Activated naive CD8-positive, alpha-beta T cell treated with anti-CD3 and anti-CD28 coated beads, Interleukin-2, amount 10 ng/mL, durations not matched to agents 7 days and 5 days (primary cell): ENCODE results near the gene GJB6. TPM values are rescaled to one million over a fixed set of nuclear protein-coding genes. Genes with fewer than 3 reads are reported as not detected.
A peak's percentile ranks its signal among the peaks of the same experiment; 100 is the strongest.

Experiments used
- ATAC-seq: fragments of 150-1000 bp; cut with Tn5 transposase; one replicate; pipeline ENCODE4 v1.10.0; 2021; ENCODE audit warnings: low read depth, moderate library complexity
- POLR2A ChIA-PET: fragments of 350-600 bp; sonication (Branson Sonifier 250); formaldehyde crosslinking; loops from one replicate; lab custom pipeline; 2021; ENCODE audit warnings: antibody characterized with exemption; lab: Charles Lee
- DNase-seq: peaks from one replicate; pipeline ENCODE4 v3.0.0; 2021
- H3K27ac Mint-ChIP-seq: one replicate; pipeline ENCODE4 v1.8.0; 2022; ENCODE audit warnings: mild to moderate bottlenecking, mixed read lengths
- H3K27me3 Mint-ChIP-seq: one replicate; pipeline ENCODE4 v1.8.0; 2022; ENCODE audit warnings: mild to moderate bottlenecking, moderate library complexity, mixed read lengths
- H3K36me3 Mint-ChIP-seq: one replicate; pipeline ENCODE4 v1.8.0; 2021; ENCODE audit warnings: mild to moderate bottlenecking, mixed read lengths
- H3K4me1 Mint-ChIP-seq: one replicate; pipeline ENCODE4 v1.8.0; 2021; ENCODE audit warnings: mixed read lengths
- H3K4me3 Mint-ChIP-seq: one replicate; pipeline ENCODE4 v1.8.0; 2022; ENCODE audit warnings: mild to moderate bottlenecking, moderate library complexity, mixed read lengths
- H3K9me3 Mint-ChIP-seq: one replicate; pipeline ENCODE4 v1.8.0; 2021; ENCODE audit warnings: mixed read lengths
- total RNA-seq, 2 experiments: library from RNA; stranded (reverse); gene quantifications; one replicate each; pipeline ENCODE4 v1.2.3, GENCODE V29; 2021

Gene GJB6
- total RNA-seq, 2 experiments from 2014 or later = 5.1 to 6.3 TPM

DNA sequence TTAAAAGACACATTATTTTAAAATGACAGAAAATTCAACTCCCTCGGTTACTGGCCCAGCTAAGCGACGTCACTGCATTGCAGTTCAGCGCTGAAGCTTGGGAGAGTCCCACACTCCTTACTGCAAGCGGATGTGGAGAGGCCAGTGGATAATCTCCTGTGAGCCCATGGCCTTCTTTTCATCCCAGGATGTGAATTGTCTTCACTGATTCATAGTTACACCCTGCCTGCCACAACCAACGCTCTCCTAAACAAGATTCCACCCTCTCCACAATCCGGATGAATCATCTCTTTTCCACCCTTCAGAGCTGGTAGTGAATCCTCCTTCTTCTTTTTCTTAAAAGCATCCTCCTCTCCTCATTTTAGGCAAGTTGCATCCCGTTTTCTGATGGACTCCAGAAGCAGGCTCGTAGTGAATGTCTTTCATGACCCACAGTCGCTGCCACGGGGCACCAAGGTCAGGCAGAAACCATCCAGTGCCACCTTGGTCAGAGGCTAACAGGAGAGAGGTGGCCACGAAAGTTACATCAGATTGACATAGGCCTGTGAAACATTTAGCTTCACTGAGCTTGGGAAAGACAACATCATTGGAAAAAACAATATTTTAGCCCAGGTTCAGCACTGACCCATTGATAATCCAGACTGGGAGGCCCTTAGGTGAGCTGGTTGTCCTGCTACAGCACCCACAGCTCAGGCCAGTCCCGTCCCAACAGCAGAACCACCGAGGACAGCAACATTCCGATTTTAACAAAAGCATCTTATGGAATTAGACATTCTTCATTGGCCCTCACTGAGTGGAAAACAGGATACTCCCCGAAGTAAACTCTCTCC, 41.4 kb downstream of the GJB6 start:
- H3K4me1 Mint-ChIP-seq = peaks cover 16% of the 10 kb centered on the region
- H3K27me3 Mint-ChIP-seq = peaks cover 46% of the 10 kb centered on the region
- ATAC-seq = no peak
- H3K4me3 Mint-ChIP-seq = no peak overlapping the region
- no peaks in the 10 kb centered on the region for H3K36me3 Mint-ChIP-seq
- H3K27ac Mint-ChIP-seq = no peak overlapping the region
- POLR2A ChIA-PET = no interaction called here
- no peak for DNase-seq
- H3K9me3 Mint-ChIP-seq = no peaks in the 10 kb centered on the region

DNA sequence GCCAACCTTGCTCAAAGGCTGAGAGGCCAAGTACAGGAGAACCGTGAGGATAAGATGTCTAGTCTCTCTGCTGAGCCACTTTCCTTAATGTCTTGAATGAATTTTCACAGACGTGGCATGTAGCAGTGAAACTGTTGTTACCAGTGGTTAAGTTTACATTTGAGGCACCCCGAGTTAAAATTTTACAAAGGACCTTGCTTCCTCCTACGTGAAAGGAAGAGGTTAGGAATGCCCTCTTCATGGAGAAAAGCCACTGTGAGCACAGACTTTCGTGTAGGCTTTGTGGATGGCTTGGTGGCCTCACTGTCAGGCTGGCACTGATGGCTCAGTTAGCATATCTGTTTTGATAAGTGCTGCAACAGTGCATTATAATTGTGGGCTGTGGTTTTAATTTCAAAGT, 42.0 kb downstream of the GJB6 start:
- Mint-ChIP-seq H3K27ac (no peak overlapping the region), H3K9me3 (no peaks in the 10 kb centered on the region), H3K27me3 (peaks cover 40% of the 10 kb centered on the region), H3K4me3 (no peak overlapping the region), H3K36me3 (no peaks in the 10 kb centered on the region), H3K4me1 (peaks cover 16% of the 10 kb centered on the region)
- ATAC-seq (no peak), DNase-seq (no peak)
- POLR2A ChIA-PET = no interaction called here

DNA sequence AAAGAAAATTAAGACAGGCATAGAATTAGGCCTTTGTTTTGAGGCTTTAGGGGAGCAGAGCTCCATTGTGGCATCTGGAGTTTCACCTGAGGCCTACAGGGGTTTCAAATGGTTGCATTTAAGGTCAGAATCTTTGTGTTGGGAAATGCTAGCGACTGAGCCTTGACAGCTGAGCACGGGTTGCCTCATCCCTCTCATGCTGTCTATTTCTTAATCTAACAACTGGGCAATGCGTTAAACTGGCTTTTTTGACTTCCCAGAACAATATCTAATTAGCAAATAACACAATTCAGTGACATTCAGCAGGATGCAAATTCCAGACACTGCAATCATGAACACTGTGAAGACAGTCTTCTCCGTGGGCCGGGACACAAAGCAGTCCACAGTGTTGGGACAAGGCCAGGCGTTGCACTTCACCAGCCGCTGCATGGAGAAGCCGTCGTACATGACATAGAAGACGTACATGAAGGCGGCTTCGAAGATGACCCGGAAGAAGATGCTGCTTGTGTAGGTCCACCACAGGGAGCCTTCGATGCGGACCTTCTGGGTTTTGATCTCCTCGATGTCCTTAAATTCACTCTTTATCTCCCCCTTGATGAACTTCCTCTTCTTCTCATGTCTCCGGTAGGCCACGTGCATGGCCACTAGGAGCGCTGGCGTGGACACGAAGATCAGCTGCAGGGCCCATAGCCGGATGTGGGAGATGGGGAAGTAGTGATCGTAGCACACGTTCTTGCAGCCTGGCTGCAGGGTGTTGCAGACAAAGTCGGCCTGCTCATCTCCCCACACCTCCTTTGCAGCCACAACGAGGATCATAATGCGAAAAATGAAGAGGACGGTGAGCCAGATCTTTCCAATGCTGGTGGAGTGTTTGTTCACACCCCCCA, 43.2 kb downstream of the GJB6 start:
- Mint-ChIP-seq H3K27me3 (peaks cover 28% of the 10 kb centered on the region), H3K4me3 (no peak overlapping the region), H3K27ac (no peak overlapping the region), H3K4me1 (peaks cover 5% of the 10 kb centered on the region), H3K36me3 (no peaks in the 10 kb centered on the region), H3K9me3 (no peaks in the 10 kb centered on the region)
- POLR2A ChIA-PET = no interaction called here
- ATAC-seq (no peak), DNase-seq (no peak)

- no peak overlapping the region for H3K4me3 Mint-ChIP-seq
- peaks cover 4% of the 10 kb centered on the region for H3K4me1 Mint-ChIP-seq
- POLR2A ChIA-PET = no interaction called here
- DNase-seq (no peak), ATAC-seq (no peak)
- no peaks in the 10 kb centered on the region for H3K36me3 Mint-ChIP-seq
- H3K9me3 Mint-ChIP-seq = no peaks in the 10 kb centered on the region
- H3K27ac Mint-ChIP-seq = no peak overlapping the region
- peaks cover 16% of the 10 kb centered on the region for H3K27me3 Mint-ChIP-seq
Observed at GRCh38 chr13:20186771-20187170, 45.3 kb downstream of the GJB6 start.

DNA sequence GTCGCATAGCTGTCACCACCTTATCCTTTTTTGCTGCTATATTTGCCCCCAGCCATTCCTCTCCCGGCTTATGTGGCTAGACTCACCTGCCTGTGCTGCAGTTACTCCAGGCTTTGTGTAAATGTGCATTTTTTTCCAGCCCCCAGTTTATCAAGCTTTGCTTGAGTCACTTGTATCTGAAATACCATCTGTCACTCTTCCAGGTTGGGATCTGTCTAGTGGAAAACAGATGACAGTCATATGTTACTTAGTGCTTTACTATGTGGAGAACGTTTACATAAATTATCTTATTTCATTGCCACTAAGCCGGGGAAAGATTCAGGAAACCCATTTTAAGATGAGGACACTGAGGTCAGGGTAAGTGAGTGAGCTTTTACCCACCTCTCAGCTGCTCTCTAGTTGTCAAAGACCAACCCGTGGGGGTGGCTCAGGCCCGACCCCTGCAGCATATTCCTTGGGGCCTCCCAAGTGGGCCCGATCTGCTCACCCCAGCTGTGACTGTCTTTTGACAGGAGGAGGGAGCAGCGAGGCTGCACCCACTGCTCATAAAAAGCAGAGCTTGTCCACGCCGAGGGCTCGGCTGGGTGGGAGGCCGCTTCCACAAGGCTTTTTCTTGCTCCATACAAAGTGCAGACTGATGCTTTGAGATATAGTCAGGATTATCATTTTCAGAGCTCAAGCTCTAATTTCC, 46.6 kb downstream of the GJB6 start:
- no peaks in the 10 kb centered on the region for H3K9me3 Mint-ChIP-seq
- peaks cover 15% of the 10 kb centered on the region for H3K27me3 Mint-ChIP-seq
- POLR2A ChIA-PET = no interaction called here
- H3K27ac Mint-ChIP-seq = no peak overlapping the region
- no peak for ATAC-seq
- H3K4me1 Mint-ChIP-seq = peaks cover 4% of the 10 kb centered on the region
- no peak overlapping the region for H3K4me3 Mint-ChIP-seq
- no peak for DNase-seq
- H3K36me3 Mint-ChIP-seq = no peaks in the 10 kb centered on the region

- ATAC-seq (peak; percentile 87), DNase-seq (no peak)
- no peak overlapping the region for H3K27ac Mint-ChIP-seq
Observed at GRCh38 chr13:20182231-20182846, 49.8 kb downstream of the GJB6 start.

DNA sequence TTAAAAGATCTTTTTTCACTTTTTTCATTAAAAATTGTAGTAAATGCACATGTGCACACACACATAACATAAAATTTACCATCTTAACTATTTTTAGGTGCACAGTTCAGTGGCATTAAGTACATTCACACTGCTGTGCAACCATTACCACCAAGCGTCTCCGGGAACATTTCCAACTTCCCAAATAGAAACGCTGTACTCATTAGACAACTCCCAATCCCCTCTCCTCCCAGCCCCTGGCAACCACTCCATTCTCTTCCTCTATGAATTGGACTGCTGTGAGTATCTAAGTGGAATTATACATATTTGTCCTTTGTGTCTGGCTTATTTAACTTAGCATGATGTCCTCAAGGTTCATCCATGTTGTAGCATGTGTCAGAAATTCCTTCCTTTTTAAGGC, 50.9 kb downstream of the GJB6 start:
- DNase-seq (no peak), ATAC-seq (no peak)
- H3K36me3 Mint-ChIP-seq = no peaks in the 10 kb centered on the region
- H3K4me3 Mint-ChIP-seq = no peak overlapping the region
- H3K27me3 Mint-ChIP-seq = peaks cover 44% of the 10 kb centered on the region
- H3K9me3 Mint-ChIP-seq = no peaks in the 10 kb centered on the region
- peaks cover 2% of the 10 kb centered on the region for H3K4me1 Mint-ChIP-seq
- H3K27ac Mint-ChIP-seq = no peak overlapping the region
- POLR2A ChIA-PET = no interaction called here

More at GRCh38 chr13:20182231-20182846, 49.8 kb downstream of the GJB6 start:
- Mint-ChIP-seq H3K4me1 (peaks cover 2% of the 10 kb centered on the region), H3K9me3 (no peaks in the 10 kb centered on the region), H3K4me3 (no peak overlapping the region), H3K27me3 (peaks cover 35% of the 10 kb centered on the region), H3K36me3 (no peaks in the 10 kb centered on the region)
- POLR2A ChIA-PET = no interaction called here

DNA sequence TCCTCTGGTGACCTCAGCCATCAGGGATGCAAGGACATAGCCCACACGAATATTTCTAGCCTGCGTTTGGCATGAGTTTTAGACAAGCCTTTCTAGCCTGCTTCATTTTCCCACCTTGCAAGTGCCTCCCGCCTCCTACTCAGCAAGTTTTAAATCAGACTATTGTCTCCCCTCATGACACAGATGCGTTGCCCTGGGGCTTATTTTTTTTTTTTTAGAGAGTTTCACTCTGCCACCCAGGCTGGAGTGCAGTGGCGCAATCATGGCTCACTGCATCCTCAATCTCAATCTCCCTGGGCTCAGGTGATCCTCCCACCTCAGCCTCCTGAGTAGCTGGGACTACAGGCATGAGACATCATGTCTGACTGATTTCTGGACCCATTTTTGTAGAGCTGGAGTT, 54.0 kb downstream of the GJB6 start:
- H3K4me3 Mint-ChIP-seq = no peak overlapping the region
- DNase-seq = no peak
- POLR2A ChIA-PET = no interaction called here
- H3K27me3 Mint-ChIP-seq = peaks cover 72% of the 10 kb centered on the region
- no peak overlapping the region for H3K27ac Mint-ChIP-seq
- H3K36me3 Mint-ChIP-seq = no peaks in the 10 kb centered on the region
- ATAC-seq = no peak
- H3K9me3 Mint-ChIP-seq = no peaks in the 10 kb centered on the region
- H3K4me1 Mint-ChIP-seq = peaks cover 7% of the 10 kb centered on the region

- no peak for DNase-seq
- Mint-ChIP-seq H3K36me3 (no peaks in the 10 kb centered on the region), H3K27ac (no peak overlapping the region), H3K9me3 (no peaks in the 10 kb centered on the region), H3K4me3 (no peak overlapping the region), H3K27me3 (peaks cover 76% of the 10 kb centered on the region), H3K4me1 (peaks cover 7% of the 10 kb centered on the region)
- ATAC-seq = no peak
- POLR2A ChIA-PET = no interaction called here
Observed at GRCh38 chr13:20177049-20177831, 54.9 kb downstream of the GJB6 start.

DNA sequence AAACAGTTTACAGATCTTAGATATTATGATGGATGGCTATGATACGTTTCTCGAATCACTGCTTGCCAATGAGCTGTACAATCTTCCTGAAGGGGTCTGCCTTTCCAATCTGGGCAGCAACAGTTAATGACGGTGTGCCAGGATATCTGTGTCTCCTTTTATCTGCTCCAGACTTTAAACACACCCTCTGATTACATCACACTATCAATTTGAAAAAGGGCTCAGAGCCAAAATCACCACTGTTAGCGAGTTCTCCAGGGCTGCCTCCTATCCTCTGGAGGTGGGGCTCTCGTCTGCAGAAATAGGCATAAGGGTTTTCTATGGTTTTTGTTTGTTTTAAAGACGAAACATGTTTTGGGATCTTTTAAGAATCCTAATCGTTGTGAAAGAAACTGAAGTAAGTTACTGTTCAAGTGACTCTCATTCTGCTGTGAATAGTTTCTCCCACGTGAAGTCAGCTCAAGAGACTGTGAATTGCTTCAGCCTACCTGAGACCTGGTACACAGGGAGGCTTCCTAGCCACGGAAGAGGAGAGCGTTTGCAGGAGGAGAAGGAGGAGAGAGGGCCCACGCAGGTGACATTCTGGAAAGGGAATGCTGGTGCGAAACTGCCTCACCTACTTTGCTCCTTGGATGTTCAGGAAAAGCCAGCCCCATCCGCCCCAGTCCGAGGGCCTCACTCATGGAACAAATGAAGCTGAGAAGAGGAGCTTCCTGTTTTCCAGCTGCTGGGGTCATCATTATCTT, 56.0 kb downstream of the GJB6 start:
- no peaks in the 10 kb centered on the region for H3K9me3 Mint-ChIP-seq
- DNase-seq (no peak), ATAC-seq (no peak)
- H3K27ac Mint-ChIP-seq = no peak overlapping the region
- no peak overlapping the region for H3K4me3 Mint-ChIP-seq
- H3K27me3 Mint-ChIP-seq = peaks cover 74% of the 10 kb centered on the region
- POLR2A ChIA-PET = no interaction called here
- H3K4me1 Mint-ChIP-seq = peaks cover 5% of the 10 kb centered on the region
- no peaks in the 10 kb centered on the region for H3K36me3 Mint-ChIP-seq

- ATAC-seq (no peak), DNase-seq (no peak)
- peaks cover 72% of the 10 kb centered on the region for H3K27me3 Mint-ChIP-seq
- peaks cover 5% of the 10 kb centered on the region for H3K4me1 Mint-ChIP-seq
- POLR2A ChIA-PET = no interaction called here
- no peaks in the 10 kb centered on the region for H3K36me3 Mint-ChIP-seq
- no peak overlapping the region for H3K4me3 Mint-ChIP-seq
- no peaks in the 10 kb centered on the region for H3K9me3 Mint-ChIP-seq
- H3K27ac Mint-ChIP-seq = no peak overlapping the region
Observed at GRCh38 chr13:20175406-20175794, 56.7 kb downstream of the GJB6 start.
